HG03469 (cell line): ENCODE measurements around the gene OLFML1.
A peak's percentile ranks its signal among the peaks of the same experiment; 100 is the strongest.

Experiments used
- ATAC-seq: cut with Tn5 transposase; IDR thresholded peaks from one replicate; pipeline ENCODE4 v1.9.1; 2021; ENCODE audit warnings: mild to moderate bottlenecking, moderate library complexity, moderate number of reproducible peaks; ENCODE audit not compliant: unreplicated experiment

OLFML1 gene

DNA sequence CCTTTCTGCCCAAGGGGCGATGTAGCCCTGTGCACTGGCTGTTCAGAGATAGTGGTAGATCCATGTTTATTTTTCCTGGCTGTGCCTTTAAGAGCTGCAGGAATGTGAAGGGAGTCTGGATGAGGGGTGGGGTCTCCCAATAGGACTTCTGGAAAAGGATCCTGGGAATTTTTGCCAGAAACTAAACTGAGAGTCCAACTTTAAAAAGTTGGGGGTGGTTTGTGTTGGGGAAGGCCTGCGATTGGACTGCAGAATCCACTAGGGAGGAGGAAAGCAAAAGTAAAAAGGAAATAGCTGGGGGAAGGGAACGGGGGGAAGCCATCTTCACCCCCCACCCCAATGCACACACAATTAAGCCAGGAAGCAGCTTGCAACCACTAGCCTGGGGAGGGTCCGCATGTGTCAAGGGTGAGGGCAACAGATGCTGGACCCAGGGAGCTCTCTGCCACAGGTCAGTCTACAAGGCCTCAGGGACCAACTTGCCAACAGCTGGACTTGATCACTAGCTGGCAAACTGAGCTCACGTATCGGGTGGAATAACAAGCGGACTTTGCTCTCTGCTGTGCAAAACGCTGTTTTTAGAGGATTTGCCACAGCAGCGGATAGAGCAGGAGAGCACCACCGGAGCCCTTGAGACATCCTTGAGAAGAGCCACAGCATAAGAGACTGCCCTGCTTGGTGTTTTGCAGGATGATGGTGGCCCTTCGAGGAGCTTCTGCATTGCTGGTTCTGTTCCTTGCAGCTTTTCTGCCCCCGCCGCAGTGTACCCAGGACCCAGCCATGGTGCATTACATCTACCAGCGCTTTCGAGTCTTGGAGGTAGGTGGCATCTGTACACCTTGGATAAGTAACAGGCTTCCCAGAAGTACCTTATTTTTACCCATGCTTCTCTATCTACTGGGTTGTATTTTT is at the start of gene OLFML1:
Gene OLFML1 (plus strand): TSS at position 321 of the 912 bp plus-strand sequence. CDS start 370 bp downstream, at position 691.
- ATAC-seq: no peak

DNA sequence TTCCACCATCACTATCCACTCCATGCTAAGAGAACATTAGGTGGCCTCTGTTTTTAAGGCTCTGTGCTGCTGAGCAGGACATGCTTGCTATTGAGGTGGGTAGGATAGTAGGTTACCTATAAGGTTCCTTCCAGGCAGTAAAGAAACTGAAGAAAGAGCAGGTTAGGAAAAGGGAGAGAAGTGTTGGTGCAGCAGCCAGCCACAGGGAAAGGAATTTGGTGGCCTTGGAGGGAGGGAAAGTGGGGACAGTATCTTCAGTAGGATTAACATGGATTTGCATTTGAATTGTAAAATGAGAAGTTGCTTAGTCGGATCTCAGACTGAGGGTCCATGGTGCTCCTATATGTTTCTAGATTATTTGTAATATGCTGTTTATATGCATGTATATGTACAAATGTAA is 49.2 kb upstream of the OLFML1 start:
- no peak for ATAC-seq

DNA sequence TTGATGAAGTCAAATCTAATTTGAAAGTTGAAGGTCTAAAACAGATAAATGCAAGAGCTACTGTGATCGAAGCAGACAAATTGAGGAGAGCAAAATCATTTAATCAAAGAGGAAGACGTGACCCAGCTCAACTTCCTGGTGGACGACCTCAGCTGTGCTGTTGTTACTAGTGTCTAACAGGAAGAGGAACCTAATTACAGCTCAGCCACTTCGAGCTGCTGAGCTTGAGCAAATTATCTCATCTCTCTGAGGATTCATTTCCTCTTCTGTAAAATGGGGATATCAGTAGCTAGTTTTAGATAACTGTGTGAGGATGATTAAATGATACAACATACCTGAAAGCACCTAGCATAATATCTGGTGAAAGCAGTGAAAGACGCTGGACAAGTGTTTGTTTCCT is 48.6 kb upstream of the OLFML1 start:
- ATAC-seq: peak; percentile 90

DNA sequence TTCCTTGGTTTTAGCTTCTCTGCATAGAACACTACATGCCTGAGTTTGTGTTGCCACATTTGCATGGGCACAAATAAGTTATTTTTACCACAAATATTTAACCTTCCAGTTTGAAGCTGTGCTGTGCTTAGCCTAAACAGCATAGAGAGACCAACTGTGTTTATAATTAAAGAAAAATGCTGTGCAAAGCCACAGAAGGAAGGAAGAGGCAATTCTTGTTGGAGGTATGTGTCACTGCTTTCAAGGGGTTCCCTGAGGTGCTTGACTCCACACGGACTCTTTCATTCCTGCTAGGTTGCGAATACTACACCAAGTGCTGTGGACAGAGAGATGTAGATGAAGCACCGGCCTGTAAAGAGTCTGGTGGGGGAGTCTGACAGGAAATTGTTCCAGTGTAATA is 47.6 kb upstream of the OLFML1 start:
- no peak for ATAC-seq

DNA sequence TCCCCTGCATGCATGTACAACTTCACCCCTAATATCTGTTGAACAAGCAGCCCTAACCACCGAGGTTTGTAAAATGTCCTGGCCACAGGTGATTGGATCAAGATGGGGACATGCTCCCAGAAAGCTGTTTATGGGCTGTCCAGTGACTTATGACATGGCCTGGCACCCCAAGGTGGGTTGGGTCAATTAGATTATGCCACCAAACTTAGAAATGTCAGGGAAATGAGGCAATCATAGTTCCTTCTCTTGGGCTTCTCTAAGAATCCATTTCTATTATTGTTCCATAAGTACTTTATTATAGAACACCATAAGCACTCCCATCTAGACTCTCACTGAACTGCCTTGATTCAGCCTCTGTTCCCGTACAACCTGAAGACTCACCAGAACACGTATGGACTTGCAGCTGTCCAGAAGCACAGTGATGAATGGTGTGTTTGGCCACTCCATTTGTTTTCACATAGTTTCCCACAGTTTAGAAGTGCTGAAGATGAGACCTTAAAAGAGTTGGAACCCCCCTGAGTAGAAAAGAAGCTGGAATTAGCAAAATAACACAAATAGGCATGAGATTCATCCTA is 45.5 kb upstream of the OLFML1 start:
- no peak for ATAC-seq

DNA sequence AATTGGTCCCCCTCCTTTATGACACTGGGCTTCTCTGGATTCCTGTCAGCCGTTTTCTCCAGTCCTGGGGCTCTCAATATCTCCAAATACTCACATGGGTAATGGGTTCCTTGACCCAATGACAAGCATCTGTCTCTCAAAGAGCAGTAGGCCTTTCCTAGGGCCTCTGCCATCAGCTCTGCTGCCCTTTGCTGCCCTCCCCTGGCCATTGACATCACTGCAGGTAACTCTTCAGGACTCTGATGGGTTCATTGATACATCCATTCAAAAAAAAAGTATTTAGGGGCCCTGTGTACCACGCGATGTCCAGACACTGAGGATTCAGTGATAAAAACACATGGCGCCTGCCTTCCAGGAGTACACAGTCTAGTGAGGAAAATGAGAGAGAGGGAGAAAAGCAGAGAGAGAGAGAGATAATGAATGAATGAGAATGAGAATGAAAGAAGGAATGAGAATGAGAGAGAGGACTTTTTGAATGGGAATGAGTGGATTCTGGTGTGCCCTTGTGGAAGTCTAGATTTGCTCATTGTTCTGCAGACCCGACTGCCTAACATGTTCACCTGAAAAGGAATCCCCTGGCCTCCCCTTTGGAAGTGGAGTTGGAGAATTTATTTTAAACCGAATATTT is 42.6 kb upstream of the OLFML1 start:
- ATAC-seq: peak; percentile 48

DNA sequence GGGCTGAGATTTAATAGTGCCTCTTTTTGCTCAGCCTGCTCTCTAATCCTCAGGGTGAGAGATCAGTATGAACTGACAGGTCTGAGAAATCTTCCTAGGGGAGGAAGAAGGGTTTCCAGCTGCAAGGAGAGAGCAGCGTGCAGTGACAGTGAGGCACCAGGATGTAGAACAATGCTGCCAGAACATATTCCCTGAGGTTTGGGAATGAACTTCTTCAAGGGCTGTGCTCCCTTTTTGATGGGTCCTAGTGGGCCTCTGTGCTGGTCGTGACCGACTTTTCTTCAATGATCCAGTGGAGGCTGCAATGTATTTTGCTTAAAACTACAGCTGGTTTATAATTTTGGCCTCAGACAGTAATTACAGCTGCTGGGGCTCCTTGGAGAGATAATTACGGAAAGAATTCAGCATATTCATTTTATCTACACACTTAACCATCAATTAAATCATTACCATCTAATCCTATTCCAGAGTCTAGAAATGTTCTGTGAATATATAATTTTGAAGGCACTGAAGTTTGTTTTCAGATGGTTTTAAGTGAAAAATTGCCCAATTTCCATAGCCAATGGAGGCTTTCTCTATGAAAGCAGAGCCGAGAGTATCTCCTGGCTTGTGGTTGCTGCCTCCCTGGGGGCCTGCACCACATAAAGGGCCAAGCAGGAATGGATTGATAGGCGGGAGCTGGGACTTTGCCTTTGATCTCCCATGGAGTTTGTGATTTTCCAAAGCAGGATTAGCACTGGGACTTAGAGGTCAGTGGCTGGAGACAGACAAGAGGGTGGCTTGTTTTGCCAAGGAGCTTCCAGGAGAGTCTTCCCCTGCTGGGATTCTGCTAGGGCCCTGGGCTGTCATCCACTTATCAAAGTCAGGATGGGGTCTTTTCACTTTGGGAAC is 41.0 kb upstream of the OLFML1 start:
- ATAC-seq: no peak

DNA sequence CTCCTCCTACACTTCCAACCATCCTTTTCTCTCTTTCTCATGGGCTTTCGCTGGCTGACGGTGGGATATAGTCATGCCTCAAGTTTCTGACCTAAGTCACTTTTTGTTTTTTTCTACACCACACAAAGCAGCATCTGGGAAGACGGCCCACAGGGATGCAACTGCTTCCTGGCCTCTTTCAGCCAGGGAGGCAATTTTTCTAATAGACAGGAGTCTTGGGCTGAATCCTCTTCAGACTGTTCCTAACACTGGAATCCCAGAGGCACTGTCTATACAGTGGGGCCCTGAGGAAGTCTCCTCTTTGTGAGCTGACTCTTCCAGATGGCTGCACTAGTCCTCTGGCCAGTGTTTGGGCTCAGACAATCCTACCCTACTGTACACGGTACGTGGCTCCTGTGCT is 39.7 kb upstream of the OLFML1 start:
- no peak for ATAC-seq

DNA sequence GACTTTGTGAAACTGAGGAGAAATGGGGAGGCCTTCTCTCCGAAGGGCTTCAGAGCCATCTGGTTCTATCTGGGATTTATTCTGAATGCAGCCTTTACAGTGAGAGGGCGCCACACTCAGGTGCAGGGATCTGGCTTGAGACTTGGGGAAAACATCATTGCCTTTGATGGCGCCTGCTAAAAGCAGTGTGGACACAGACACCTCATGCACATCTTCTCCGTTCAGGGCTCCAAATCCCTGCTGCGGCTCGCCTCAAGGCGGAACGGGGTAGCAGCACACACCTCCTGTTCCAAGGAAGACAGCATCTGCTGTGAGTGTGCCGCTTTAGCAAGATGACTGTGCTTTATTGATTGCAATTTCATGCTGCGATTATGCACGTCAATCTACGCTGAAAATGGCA is 37.1 kb upstream of the OLFML1 start:
- no peak for ATAC-seq

DNA sequence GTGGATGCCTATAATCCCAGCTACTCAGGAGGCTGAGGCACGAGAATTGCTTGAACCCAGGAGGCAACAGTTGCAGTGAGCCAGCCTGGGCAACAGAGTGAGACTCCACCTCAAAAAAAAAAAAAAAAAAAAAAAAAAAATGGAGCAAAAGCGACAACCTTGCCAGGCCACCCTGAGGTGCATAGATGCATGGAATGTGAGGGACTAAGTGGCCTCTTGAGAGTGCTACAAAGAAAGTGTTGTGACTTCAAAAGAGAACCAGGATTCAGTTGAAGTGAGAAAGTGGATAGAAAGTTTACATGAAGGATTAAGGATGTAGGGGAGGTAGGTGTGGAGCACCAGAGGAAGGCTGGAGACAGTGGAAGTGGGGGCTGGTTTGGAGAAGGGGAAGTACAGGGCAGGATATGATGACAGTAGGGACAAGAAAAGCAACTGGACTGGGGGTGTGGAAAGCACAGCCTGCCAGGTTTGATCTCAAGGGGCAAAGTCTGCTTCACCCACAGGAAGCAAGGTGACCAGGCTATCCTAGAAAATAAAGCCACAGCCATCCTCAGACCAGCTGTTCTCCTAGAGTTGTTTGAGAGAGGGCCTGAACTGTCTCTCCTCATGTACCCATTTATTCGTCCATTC is 36.0 kb upstream of the OLFML1 start:
- no peak for ATAC-seq

DNA sequence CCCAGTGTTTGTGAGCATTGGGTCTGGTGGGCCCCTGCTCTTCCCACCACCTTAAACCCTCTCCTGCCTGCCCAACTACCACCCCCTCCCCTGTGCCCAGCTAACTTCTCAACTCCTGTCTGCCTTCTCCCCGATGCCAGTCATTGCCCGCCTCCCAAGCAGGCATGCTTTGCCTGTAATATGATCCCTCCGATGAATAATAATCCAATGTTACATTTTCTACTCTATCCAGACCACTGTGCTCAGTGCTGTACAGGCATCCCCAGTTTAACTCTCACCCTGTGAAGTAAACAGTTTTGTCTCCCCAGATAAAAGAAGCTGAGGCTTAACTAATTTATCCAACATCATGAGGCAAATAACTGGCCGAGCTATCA is 35.5 kb upstream of the OLFML1 start:
- ATAC-seq: no peak

DNA sequence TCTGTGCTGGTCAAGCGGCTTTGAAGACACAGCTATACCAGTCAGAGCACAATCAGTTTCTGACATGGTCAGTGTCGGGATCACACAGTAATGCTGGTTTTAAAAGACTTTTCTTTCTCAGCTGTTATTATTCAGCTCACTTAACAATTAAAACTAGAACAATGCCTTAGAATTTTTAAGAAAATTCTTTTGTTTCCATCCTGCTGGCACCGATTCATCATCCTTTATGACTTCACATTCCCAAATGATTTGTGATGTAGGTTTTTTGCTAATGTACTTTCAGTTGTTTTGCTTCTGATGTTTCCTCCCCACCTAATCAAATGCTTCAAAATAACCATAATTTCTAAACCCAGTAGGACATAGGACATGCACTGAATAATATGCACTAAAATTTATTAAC is 34.5 kb upstream of the OLFML1 start:
- ATAC-seq: no peak

DNA sequence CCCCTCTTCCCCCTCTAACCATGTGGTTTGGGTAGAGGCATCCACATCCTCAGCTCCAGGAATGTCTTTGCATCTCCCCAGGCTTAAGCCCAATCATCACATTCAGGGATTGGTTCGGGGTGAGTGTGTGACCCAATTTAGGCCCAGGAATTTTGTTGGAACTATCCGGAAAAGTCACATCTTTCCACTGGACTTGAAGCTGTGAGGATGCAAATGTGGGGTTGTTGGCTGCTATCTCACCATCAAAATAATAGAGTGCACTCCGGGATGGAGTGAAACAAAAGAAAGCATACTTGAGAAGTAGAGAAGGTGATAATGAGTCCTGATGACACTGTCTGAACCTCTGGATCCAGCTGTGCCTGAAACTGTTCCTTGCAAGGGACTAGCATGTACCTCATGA is 33.8 kb upstream of the OLFML1 start:
- ATAC-seq: no peak

DNA sequence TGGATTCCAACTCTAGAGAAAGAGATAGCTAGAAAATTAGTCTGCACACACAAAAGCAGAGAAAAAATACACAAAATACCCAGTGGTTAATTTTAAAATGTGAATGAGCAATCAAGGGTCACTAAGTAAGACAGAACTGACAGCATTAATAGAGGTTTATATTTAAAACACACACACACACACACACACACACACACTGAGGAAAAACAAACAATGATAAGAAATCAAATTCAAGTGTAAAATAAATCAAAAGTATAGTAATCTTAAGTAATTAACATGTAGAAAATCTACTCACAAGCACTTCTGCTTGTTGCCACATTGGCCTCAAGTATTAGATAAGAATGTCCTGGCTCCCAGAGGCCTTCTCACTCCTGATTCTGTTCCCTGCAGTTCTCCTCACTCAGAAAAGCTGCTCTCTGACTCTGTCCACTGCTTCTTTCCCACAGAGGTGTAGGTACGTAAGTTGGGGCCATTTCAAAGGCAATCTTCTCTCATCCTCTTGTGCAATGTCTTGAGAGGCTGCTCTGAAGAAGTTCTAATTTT is 33.3 kb upstream of the OLFML1 start:
- ATAC-seq: no peak

DNA sequence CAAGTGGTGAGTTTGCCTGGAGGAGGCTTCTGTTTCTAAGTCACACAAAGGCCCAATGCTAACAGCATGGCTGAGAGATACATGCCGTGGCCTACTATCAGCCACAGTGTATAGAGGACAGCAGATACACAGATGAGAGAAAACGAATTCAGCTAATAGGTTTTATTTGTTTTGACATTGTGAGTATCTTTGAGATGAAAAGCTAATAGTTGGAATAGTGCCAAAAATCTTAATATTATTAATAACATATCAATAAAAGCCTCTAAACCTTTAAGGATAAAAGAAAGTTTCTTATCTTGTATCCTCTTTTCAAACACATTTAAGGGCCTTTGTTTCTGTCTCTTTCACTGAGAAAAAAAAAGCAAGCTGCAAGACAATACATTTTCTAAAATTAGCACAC is 30.5 kb upstream of the OLFML1 start:
- ATAC-seq: no peak

DNA sequence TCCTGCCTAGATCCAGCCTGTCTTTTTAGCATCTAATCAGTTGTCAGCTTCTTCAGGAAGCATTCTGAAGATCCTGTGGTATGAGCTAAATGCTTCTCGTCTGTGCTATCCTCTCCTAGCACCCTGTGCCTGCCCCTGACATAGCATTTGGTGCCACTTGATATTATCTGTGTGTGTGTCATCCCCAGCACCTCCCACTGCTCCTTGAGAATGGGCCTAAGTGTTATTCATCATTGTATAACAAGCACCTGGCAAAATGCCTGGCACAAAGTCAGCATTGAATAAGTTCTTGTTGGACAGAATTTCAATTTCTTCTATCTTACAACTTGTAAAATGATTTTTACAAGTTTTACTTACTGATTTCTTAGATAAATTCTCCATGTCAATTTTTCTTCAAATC is 28.1 kb upstream of the OLFML1 start:
- no peak for ATAC-seq

DNA sequence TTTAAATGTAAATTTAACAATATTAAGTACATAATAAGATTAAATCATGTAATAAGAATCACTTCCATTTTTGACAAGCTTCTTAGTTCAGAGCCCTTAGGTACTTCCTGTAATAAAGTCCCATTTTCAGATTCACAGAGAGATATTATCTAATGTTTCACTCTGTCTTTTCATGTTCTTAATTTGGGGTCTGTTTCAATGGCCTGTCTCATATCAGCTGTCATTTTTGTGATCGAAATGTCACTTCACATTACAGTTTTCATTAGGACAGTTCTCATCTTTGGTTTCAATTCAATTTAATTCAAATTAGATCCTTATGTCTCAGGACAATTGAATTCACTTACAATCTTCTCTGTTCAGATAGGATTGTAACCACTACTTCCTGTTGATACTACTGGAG is 22.6 kb upstream of the OLFML1 start:
- no peak for ATAC-seq

DNA sequence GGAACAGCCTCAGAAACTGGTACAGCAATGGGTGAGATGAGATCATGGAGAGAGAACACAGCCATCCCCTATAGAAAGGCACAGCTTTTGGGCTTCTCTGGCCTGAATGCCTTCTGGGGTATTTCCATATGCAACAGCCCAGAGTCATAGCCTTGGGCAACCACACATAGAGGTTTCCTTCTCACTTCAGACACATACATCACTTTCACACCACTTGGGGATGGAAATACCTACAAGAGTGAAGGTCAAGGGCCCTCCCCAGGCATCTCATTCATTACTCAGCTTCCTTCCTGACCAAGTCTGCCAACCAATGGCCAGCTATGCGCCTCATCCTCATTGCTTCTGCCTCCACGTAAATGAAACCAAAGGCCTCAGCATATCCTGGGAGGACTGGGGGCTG is 17.7 kb upstream of the OLFML1 start:
- ATAC-seq: peak; percentile 56

DNA sequence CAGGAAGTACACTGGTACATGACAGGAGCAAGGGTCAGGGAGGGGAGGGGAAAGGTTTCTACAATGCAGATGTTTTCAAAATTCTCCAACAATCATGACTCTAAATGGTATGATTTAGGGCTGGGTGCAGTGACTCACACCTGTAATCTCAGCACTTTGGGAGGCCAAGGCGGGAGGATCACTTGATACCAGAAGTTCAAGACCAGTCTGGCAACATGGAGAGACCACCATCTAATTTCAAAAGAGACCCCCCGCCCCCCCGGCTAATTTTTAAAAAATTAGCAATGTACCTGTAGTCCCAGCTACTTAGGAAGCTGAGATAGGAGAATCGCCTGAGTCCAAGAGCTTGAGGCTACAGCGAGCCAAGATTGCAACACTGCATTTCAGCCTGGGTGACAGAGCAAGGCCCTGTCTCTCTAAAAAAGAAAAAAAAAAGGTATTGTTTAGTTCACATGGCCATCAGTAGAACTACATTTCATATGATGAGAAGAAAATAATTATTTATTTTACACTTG is 15.9 kb upstream of the OLFML1 start:
- no peak for ATAC-seq

DNA sequence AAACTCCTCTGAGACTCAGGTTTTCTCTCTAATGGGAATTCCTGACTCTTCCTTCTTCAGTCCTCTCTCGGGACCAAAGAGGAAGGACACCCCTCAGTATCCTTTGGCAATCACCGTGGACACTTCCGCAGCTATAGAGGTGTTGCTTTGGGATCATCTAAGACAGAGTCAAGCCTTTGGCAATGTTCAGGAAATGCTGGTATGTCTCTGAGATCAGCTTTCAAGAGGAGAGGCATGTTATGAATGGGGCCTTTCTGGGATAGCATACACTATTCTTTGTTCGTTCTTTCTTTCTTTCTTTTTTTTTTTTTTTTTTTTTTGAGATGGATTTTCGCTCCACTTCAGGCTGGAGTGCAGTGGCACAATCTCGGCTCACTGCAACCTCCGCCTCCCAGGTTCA is 14.2 kb upstream of the OLFML1 start:
- no peak for ATAC-seq
